PC-9 (cell line): ENCODE results near the gene CASP10. TPM values are rescaled to one million over a fixed set of nuclear protein-coding genes. Genes with fewer than 3 reads are reported as not detected.

Experiments used
- BruUV-seq: library from RNA; stranded (reverse); fragments of 400-500 nt; replicated peaks from 2 replicates; lab custom pipeline; 2021; lab: Mats Ljungman, UMichigan
- CTCF ChIA-PET: fragments of 300-600 bp; sonication (Branson Sonifier 250); formaldehyde crosslinking; loops from one replicate; lab custom pipeline; 2022; ENCODE audit warnings: antibody characterized with exemption; lab: Charles Lee
- POLR2A ChIA-PET: fragments of 300-600 bp; sonication (Branson Sonifier 250); formaldehyde crosslinking; loops from one replicate; lab custom pipeline; 2022; ENCODE audit warnings: antibody characterized with exemption; ENCODE audit not compliant: unreplicated experiment; lab: Charles Lee
- DNase-seq, 2 experiments: peaks; one replicate each; pipeline versions ENCODE4 v3.0.0 to v3.0.0-alpha.2; 2015 to 2022; ENCODE audit warnings: mixed read lengths in 1 of 2
- H2AFZ ChIP-seq: fragments of 200-600 bp; sonication (generic); 2 replicates; pipeline ENCODE4 v1.8.1; 2017; ENCODE audit warnings: antibody characterized with exemption
- H3F3A ChIP-seq: fragments of 200-600 bp; sonication (generic); 2 replicates; pipeline ENCODE4 v1.8.1; 2017; ENCODE audit warnings: antibody characterized with exemption, mild to moderate bottlenecking, low read depth; ENCODE audit not compliant: insufficient read depth
- H3K27ac ChIP-seq: fragments of 200-600 bp; sonication (generic); 2 replicates; pipeline ENCODE4 v1.6.1; 2016; ENCODE audit warnings: mixed run types
- H3K27me3 ChIP-seq: fragments of 200-600 bp; sonication (generic); 2 replicates; pipeline ENCODE4 v1.6.1; 2016; ENCODE audit warnings: low read depth, mixed run types; ENCODE audit not compliant: insufficient read depth
- H3K36me3 ChIP-seq: fragments of 200-600 bp; sonication (generic); 2 replicates; pipeline ENCODE4 v1.6.1; 2016; ENCODE audit warnings: low read depth, mixed run types
- H3K4me1 ChIP-seq: fragments of 200-600 bp; sonication (generic); replicated peaks from 2 replicates; pipeline ENCODE4 v1.6.1; 2016; ENCODE audit warnings: mixed run types; ENCODE audit not compliant: insufficient read depth
- H3K4me2 ChIP-seq: fragments of 200-600 bp; sonication (generic); 2 replicates; pipeline ENCODE4 v1.6.1; 2017; ENCODE audit warnings: mixed run types
- H3K4me3 ChIP-seq: fragments of 200-600 bp; sonication (generic); 2 replicates; pipeline ENCODE4 v1.6.1; 2016; ENCODE audit warnings: mixed run types
- H3K79me2 ChIP-seq: fragments of 200-600 bp; sonication (generic); 2 replicates; pipeline ENCODE4 v1.6.1; 2017; ENCODE audit warnings: low read depth, mixed run types
- H3K9me2 ChIP-seq: fragments of 200-600 bp; sonication (generic); 2 replicates; pipeline ENCODE4 v1.8.1; 2017; ENCODE audit warnings: mild to moderate bottlenecking; ENCODE audit not compliant: insufficient read depth
- H3K9me3 ChIP-seq: fragments of 200-600 bp; sonication (generic); 2 replicates; pipeline ENCODE4 v1.8.1; 2016; ENCODE audit warnings: low read depth; ENCODE audit not compliant: insufficient read depth
- H4K20me1 ChIP-seq: fragments of 200-600 bp; sonication (generic); 2 replicates; pipeline ENCODE4 v1.8.1; 2017; ENCODE audit not compliant: insufficient read depth
- CTCF ChIP-seq: fragments of 200-600 bp; sonication (generic); conservative IDR thresholded peaks from 2 replicates; pipeline ENCODE4 v1.6.1; 2017; ENCODE audit warnings: mixed run types, antibody characterized with exemption, mild to moderate bottlenecking, moderate library complexity
- EZH2 ChIP-seq: fragments of 200-600 bp; sonication (generic); IDR thresholded peaks from 2 replicates; pipeline ENCODE4 v1.8.0; 2017; ENCODE audit warnings: antibody characterized with exemption, low read depth
- intact Hi-C: fragments of 100-400 bp; cut with micrococcal nuclease; formaldehyde crosslinking; loops from one replicate; pipeline ENCODE4 v1.10.0; 2022; ENCODE audit not compliant: unreplicated experiment
- total RNA-seq: library from RNA; stranded (reverse); gene quantifications from 2 replicates; pipeline ENCODE4 v1.2.3, GENCODE V29; 2021

Gene CASP10
- total RNA-seq, 1 experiment from 2014 or later, result 15.2 TPM

GRCh38 chr2:201258666-201259615 is 76.0 kb downstream of the CASP10 start:
- Histone ChIP-seq H3K9me3 (no peaks in the 10 kb centered on the region), H3K27me3 (no peaks in the 10 kb centered on the region), H3K79me2 (peaks cover 51% of the 10 kb centered on the region), H2AFZ (peak overlapping the region; percentile 75), H3K4me1 (peaks cover 38% of the 10 kb centered on the region), H3K27ac (peak overlapping the region; percentile 94), H3F3A (peaks cover 45% of the 10 kb centered on the region), H3K36me3 (no peaks in the 10 kb centered on the region; the same call in 1 of the 2 replicates), H3K9me2 (no peaks in the 10 kb centered on the region), H3K4me2 (peak overlapping the region; percentile 79), H3K4me3 (peak overlapping the region; percentile 59), H4K20me1 (no peaks in the 10 kb centered on the region)
- ChIA-PET CTCF (interaction anchor here (0.6 kb wide), 1 partner anchor 9 kb away, joined by 3 read pairs; no protein-coding TSS in a partner anchor), POLR2A (interaction anchor here (0.5 to 0.7 kb wide), 2 partner anchors 27 to 295 kb away, joined by 4 read pairs; no protein-coding TSS in a partner anchor)
- no peak for DNase-seq
- intact Hi-C loops, result loop anchor here (1.0 to 5.0 kb wide), 2 partner anchors 23 to 383 kb away; partner anchors contain the start of gene TMEM237
- TF ChIP-seq CTCF (no peak), EZH2 (no peak)
- BruUV-seq, result no TSS peak

GRCh38 chr2:201260302-201260800 is 77.4 kb downstream of the CASP10 start, which contains the start of gene CASP8:
TSS of gene CASP8 (plus strand) at chr2:201260536. CDS start at chr2:201266487, 5,951 bp downstream.
- no peaks in the 10 kb centered on the region for H3K9me3 ChIP-seq
- intact Hi-C loops, result no loop called here
- peak within 1 kb of the TSS; percentile 94 for H3K27ac ChIP-seq
- H2AFZ ChIP-seq, result peak within 1 kb of the TSS; percentile 87
- peaks cover 45% of the 10 kb centered on the region for H3F3A ChIP-seq
- H3K4me2 ChIP-seq, result peak within 1 kb of the TSS; percentile 79
- TF ChIP-seq EZH2 (no peak), CTCF (no peak)
- no peaks in the 10 kb centered on the region; the same call in 1 of the 2 replicates for H3K36me3 ChIP-seq
- no peaks in the 10 kb centered on the region for H4K20me1 ChIP-seq
- ChIA-PET CTCF (no interaction called here), POLR2A (interaction anchor here (0.6 to 0.8 kb wide), 3 partner anchors 429 to 1459 kb away, joined by 4 to 29 read pairs (median 4); no protein-coding TSS in a partner anchor)
- H3K79me2 ChIP-seq, result peaks cover 61% of the 10 kb centered on the region
- no peaks in the 10 kb centered on the region for H3K9me2 ChIP-seq
- H3K4me1 ChIP-seq, result peaks cover 38% of the 10 kb centered on the region
- DNase-seq, result peak; percentile 37 to 72
- no TSS peak for BruUV-seq
- no peaks in the 10 kb centered on the region for H3K27me3 ChIP-seq
- H3K4me3 ChIP-seq, result peak within 1 kb of the TSS; percentile 59; the same call in 1 of the 2 replicates

GRCh38 chr2:201261471-201261870 is 78.5 kb downstream of the CASP10 start:
- POLR2A ChIA-PET, result interaction anchor here (0.6 kb wide), 1 partner anchor 519 kb away, joined by 4 read pairs; the partner anchor contains the start of gene ALS2
- BruUV-seq, result no TSS peak
- intact Hi-C loops, result no loop called here
- CTCF ChIA-PET, result interaction anchor here (0.7 kb wide), 1 partner anchor 466 kb away, joined by 7 read pairs; no protein-coding TSS in a partner anchor
- no peak for TF ChIP-seq EZH2
- TF ChIP-seq CTCF, result no peak
- DNase-seq, result no peak
- H3K27ac ChIP-seq, result no peak overlapping the region
- H3F3A ChIP-seq, result peaks cover 37% of the 10 kb centered on the region
- H3K27me3 ChIP-seq, result no peaks in the 10 kb centered on the region
- H3K4me3 ChIP-seq, result peak overlapping the region; percentile 49; the same call in 1 of the 2 replicates
- H2AFZ ChIP-seq, result no peak overlapping the region
- H3K79me2 ChIP-seq, result peaks cover 63% of the 10 kb centered on the region
- peaks cover 38% of the 10 kb centered on the region for H3K4me1 ChIP-seq
- no peaks in the 10 kb centered on the region for H3K9me2 ChIP-seq
- H4K20me1 ChIP-seq, result no peaks in the 10 kb centered on the region
- H3K36me3 ChIP-seq, result peaks cover 1% of the 10 kb centered on the region; the same call in 1 of the 2 replicates
- H3K9me3 ChIP-seq, result no peaks in the 10 kb centered on the region
- H3K4me2 ChIP-seq, result peak overlapping the region; percentile 79
